ENCODE results near the gene WASL. TPM values are rescaled to one million over a fixed set of nuclear protein-coding genes. Genes with fewer than 3 reads are reported as not detected.

WASL gene
- total and polyA plus RNA-seq, 3 experiments from 2014 or later = 2.8 to 7.4 (median 7.3) TPM

GRCh38 chr7:123661765-123662164 lies 87.0 kb downstream of the WASL start:
- Mint-ChIP-seq H3K4me1 (no peaks in the 10 kb centered on the region), H3K9me3 (peaks cover 0 to 2% (median 0%) of the 10 kb centered on the region in 5 donors), H3K27me3 (peaks cover 11 to 44% of the 10 kb centered on the region in 2 donors), H3K4me3 (no peak overlapping the region), H3K36me3 (peaks cover 0 to 4% (median 0%) of the 10 kb centered on the region in 3 donors), H3K27ac (no peak overlapping the region)
- DNase-seq = no peak
- Histone ChIP-seq H3K4me3 (ENCODE audit: low read length) (no peak overlapping the region), H3K36me3 (ENCODE audit: insufficient read depth, low read length) (no peaks in the 10 kb centered on the region), H3K4me1 (ENCODE audit: insufficient read depth, low read length) (no peaks in the 10 kb centered on the region), H3K27me3 (ENCODE audit: insufficient read depth, low read length, poor library complexity, severe bottlenecking) (no peaks in the 10 kb centered on the region), H3K27ac (ENCODE audit: low read depth, low read length) (no peak overlapping the region), H3K9me3 (ENCODE audit: low read length) (no peaks in the 10 kb centered on the region)
- ChIA-PET CTCF (no interaction called here), POLR2A (no interaction called here)

- ChIA-PET CTCF (no interaction called here), POLR2A (no interaction called here)
- Histone ChIP-seq H3K4me1 (ENCODE audit: insufficient read depth, low read length) (no peaks in the 10 kb centered on the region), H3K27me3 (ENCODE audit: insufficient read depth, low read length, poor library complexity, severe bottlenecking) (peaks cover 4% of the 10 kb centered on the region), H3K9me3 (ENCODE audit: low read length) (no peaks in the 10 kb centered on the region), H3K27ac (ENCODE audit: low read depth, low read length) (no peak overlapping the region), H3K4me3 (ENCODE audit: low read length) (no peak overlapping the region), H3K36me3 (ENCODE audit: insufficient read depth, low read length) (no peaks in the 10 kb centered on the region)
- Mint-ChIP-seq H3K4me1 (no peaks in the 10 kb centered on the region), H3K27me3 (peaks cover 11 to 44% of the 10 kb centered on the region in 2 donors), H3K27ac (no peak overlapping the region), H3K36me3 (peaks cover 0 to 4% (median 0%) of the 10 kb centered on the region in 3 donors), H3K4me3 (no peak overlapping the region), H3K9me3 (peaks cover 0 to 2% (median 0%) of the 10 kb centered on the region in 5 donors)
- no peak for DNase-seq
Observed at GRCh38 chr7:123660514-123661354, 88.1 kb downstream of the WASL start.

GRCh38 chr7:123658023-123658422 lies 90.8 kb downstream of the WASL start:
- peaks cover 4% of the 10 kb centered on the region for H3K27me3 ChIP-seq (ENCODE audit: insufficient read depth, low read length, poor library complexity, severe bottlenecking)
- Mint-ChIP-seq H3K4me1 (no peaks in the 10 kb centered on the region), H3K4me3 (no peak overlapping the region), H3K27me3 (peaks cover 11 to 24% of the 10 kb centered on the region in 2 donors), H3K36me3 (peaks cover 0 to 4% (median 0%) of the 10 kb centered on the region in 3 donors), H3K27ac (no peak overlapping the region), H3K9me3 (peaks cover 0 to 2% (median 0%) of the 10 kb centered on the region in 5 donors)
- no peak overlapping the region for H3K27ac ChIP-seq (ENCODE audit: low read depth, low read length)
- CTCF ChIA-PET = no interaction called here
- no peak for DNase-seq
- no peaks in the 10 kb centered on the region for H3K4me1 ChIP-seq (ENCODE audit: insufficient read depth, low read length)
- no peaks in the 10 kb centered on the region for H3K9me3 ChIP-seq (ENCODE audit: low read length)
- H3K36me3 ChIP-seq (ENCODE audit: insufficient read depth, low read length) = no peaks in the 10 kb centered on the region
- no peak overlapping the region for H3K4me3 ChIP-seq (ENCODE audit: low read length)
- POLR2A ChIA-PET = no interaction called here

GRCh38 chr7:123657304-123657685 lies 91.5 kb downstream of the WASL start:
- Histone ChIP-seq H3K27ac (ENCODE audit: low read depth, low read length) (no peak overlapping the region), H3K27me3 (ENCODE audit: insufficient read depth, low read length, poor library complexity, severe bottlenecking) (peaks cover 4% of the 10 kb centered on the region), H3K9me3 (ENCODE audit: low read length) (no peaks in the 10 kb centered on the region), H3K4me1 (ENCODE audit: insufficient read depth, low read length) (no peaks in the 10 kb centered on the region), H3K4me3 (ENCODE audit: low read length) (no peak overlapping the region), H3K36me3 (ENCODE audit: insufficient read depth, low read length) (no peaks in the 10 kb centered on the region)
- no peak for DNase-seq
- Mint-ChIP-seq H3K9me3 (peaks cover 0 to 2% (median 0%) of the 10 kb centered on the region in 5 donors), H3K36me3 (peaks cover 0 to 4% (median 0%) of the 10 kb centered on the region in 3 donors), H3K4me3 (no peak overlapping the region), H3K27me3 (peaks cover 9 to 17% of the 10 kb centered on the region in 2 donors), H3K27ac (no peak overlapping the region), H3K4me1 (no peaks in the 10 kb centered on the region)
- ChIA-PET POLR2A (no interaction called here), CTCF (no interaction called here)

GRCh38 chr7:123656544-123657303 lies 92.1 kb downstream of the WASL start:
- Mint-ChIP-seq H3K27me3 (peaks cover 9 to 11% of the 10 kb centered on the region in 2 donors), H3K36me3 (peaks cover 0 to 1% (median 0%) of the 10 kb centered on the region in 3 donors), H3K4me1 (no peaks in the 10 kb centered on the region), H3K27ac (no peak overlapping the region), H3K9me3 (peaks cover 0 to under 1% (median 0%) of the 10 kb centered on the region in 5 donors), H3K4me3 (no peak overlapping the region)
- Histone ChIP-seq H3K27ac (ENCODE audit: low read depth, low read length) (no peak overlapping the region), H3K36me3 (ENCODE audit: insufficient read depth, low read length) (no peaks in the 10 kb centered on the region), H3K9me3 (ENCODE audit: low read length) (no peaks in the 10 kb centered on the region), H3K4me1 (ENCODE audit: insufficient read depth, low read length) (no peaks in the 10 kb centered on the region), H3K4me3 (ENCODE audit: low read length) (no peak overlapping the region), H3K27me3 (ENCODE audit: insufficient read depth, low read length, poor library complexity, severe bottlenecking) (peaks cover 4% of the 10 kb centered on the region)
- no peak for DNase-seq
- ChIA-PET POLR2A (no interaction called here), CTCF (no interaction called here)

- Mint-ChIP-seq H3K4me3 (no peak within 1 kb of the TSS), H3K9me3 (no peaks in the 10 kb centered on the region), H3K4me1 (no peaks in the 10 kb centered on the region), H3K27me3 (peaks cover 5% of the 10 kb centered on the region in 2 donors), H3K36me3 (no peaks in the 10 kb centered on the region), H3K27ac (no peak within 1 kb of the TSS)
- ChIA-PET CTCF (no interaction called here), POLR2A (no interaction called here)
- H3K27me3 ChIP-seq (ENCODE audit: insufficient read depth, low read length, poor library complexity, severe bottlenecking) = peaks cover 4% of the 10 kb centered on the region
- no peaks in the 10 kb centered on the region for H3K4me1 ChIP-seq (ENCODE audit: insufficient read depth, low read length)
- no peak within 1 kb of the TSS for H3K27ac ChIP-seq (ENCODE audit: low read depth, low read length)
- H3K4me3 ChIP-seq (ENCODE audit: low read length) = no peak within 1 kb of the TSS
- no peaks in the 10 kb centered on the region for H3K36me3 ChIP-seq (ENCODE audit: insufficient read depth, low read length)
- no peak for DNase-seq
- H3K9me3 ChIP-seq (ENCODE audit: low read length) = no peaks in the 10 kb centered on the region
Observed at GRCh38 chr7:123655614-123656013, 93.2 kb downstream of the WASL start, which contains the start of gene LMOD2. Gene LMOD2, plus strand, starts transcription at chr7:123655866. Its CDS starts 98 bp downstream, at chr7:123655964.

- CTCF ChIA-PET = no interaction called here
- H3K36me3 ChIP-seq (ENCODE audit: insufficient read depth, low read length) = no peaks in the 10 kb centered on the region
- H3K27ac Mint-ChIP-seq = no peak overlapping the region
Observed at GRCh38 chr7:123653162-123653561, 95.6 kb downstream of the WASL start.

GRCh38 chr7:123652406-123652805 lies 96.4 kb downstream of the WASL start:
- no peaks in the 10 kb centered on the region for H3K9me3 ChIP-seq (ENCODE audit: low read length)
- no peak for DNase-seq
- Mint-ChIP-seq H3K36me3 (no peaks in the 10 kb centered on the region), H3K9me3 (no peaks in the 10 kb centered on the region), H3K4me1 (no peaks in the 10 kb centered on the region), H3K27ac (no peak overlapping the region), H3K27me3 (peaks cover 8 to 14% of the 10 kb centered on the region in 2 donors), H3K4me3 (no peak overlapping the region)
- no peaks in the 10 kb centered on the region for H3K36me3 ChIP-seq (ENCODE audit: insufficient read depth, low read length)
- H3K4me1 ChIP-seq (ENCODE audit: insufficient read depth, low read length) = no peaks in the 10 kb centered on the region
- ChIA-PET CTCF (no interaction called here), POLR2A (no interaction called here)
- H3K27ac ChIP-seq (ENCODE audit: low read depth, low read length) = no peak overlapping the region
- H3K27me3 ChIP-seq (ENCODE audit: insufficient read depth, low read length, poor library complexity, severe bottlenecking) = peaks cover 4% of the 10 kb centered on the region
- H3K4me3 ChIP-seq (ENCODE audit: low read length) = no peak overlapping the region

More at GRCh38 chr7:123653162-123653561, 95.6 kb downstream of the WASL start:
- no peaks in the 10 kb centered on the region for H3K9me3 Mint-ChIP-seq
- POLR2A ChIA-PET = no interaction called here
- Histone ChIP-seq H3K9me3 (ENCODE audit: low read length) (no peaks in the 10 kb centered on the region), H3K27ac (ENCODE audit: low read depth, low read length) (no peak overlapping the region), H3K4me1 (ENCODE audit: insufficient read depth, low read length) (no peaks in the 10 kb centered on the region), H3K27me3 (ENCODE audit: insufficient read depth, low read length, poor library complexity, severe bottlenecking) (peaks cover 4% of the 10 kb centered on the region), H3K4me3 (ENCODE audit: low read length) (no peak overlapping the region)
- H3K36me3 Mint-ChIP-seq = no peaks in the 10 kb centered on the region
- DNase-seq = no peak
- no peaks in the 10 kb centered on the region for H3K4me1 Mint-ChIP-seq
- no peak overlapping the region for H3K4me3 Mint-ChIP-seq
- peaks cover 7 to 9% of the 10 kb centered on the region in 2 donors for H3K27me3 Mint-ChIP-seq

Measured in CD8-positive, alpha-beta memory T cell (primary cell).